Renal cortical epithelial cell (primary cell): Measurements from ENCODE around the gene HEPHL1. TPM values are rescaled to one million over a fixed set of nuclear protein-coding genes. Genes with fewer than 3 reads are reported as not detected.
"Not testable (repeated sequence)": the region's sequence is repeated elsewhere in the genome, so short reads cannot be mapped to it uniquely, and the experiment has no call there.

ENCODE experiments used
- DNase-seq: peaks from one replicate; pipeline ENCODE4 v3.0.0-alpha.2; 2011; ENCODE audit warnings: low read depth
- total RNA-seq: library from RNA; depleted of rRNA; stranded (reverse); fragments of >200 nt; gene quantifications from 2 replicates; pipeline ENCODE4 v1.2.3, GENCODE V29; 2014

Gene HEPHL1
- total RNA-seq, 1 donor from 2014 or later = 0.35 TPM

DNA sequence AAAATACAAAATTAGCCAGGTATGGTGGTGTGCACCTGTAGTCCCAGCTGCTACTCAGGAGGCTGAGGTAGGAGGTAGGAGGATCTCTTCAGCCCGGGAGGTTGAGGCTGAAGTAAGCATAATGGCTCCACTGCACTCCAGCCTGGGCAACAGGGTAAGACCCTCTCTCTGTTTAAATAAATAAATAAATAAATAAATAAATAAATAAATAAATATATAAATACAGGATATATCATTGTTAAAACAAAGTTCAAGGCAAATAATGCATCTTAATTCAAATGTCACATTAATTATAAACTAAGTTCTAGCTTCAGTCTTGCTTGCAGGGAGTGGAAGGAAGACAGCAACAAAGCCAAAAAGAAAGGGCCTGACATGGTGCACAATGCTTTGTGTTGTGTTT is 63.0 kb downstream of the HEPHL1 start:
- DNase-seq = no peak

DNA sequence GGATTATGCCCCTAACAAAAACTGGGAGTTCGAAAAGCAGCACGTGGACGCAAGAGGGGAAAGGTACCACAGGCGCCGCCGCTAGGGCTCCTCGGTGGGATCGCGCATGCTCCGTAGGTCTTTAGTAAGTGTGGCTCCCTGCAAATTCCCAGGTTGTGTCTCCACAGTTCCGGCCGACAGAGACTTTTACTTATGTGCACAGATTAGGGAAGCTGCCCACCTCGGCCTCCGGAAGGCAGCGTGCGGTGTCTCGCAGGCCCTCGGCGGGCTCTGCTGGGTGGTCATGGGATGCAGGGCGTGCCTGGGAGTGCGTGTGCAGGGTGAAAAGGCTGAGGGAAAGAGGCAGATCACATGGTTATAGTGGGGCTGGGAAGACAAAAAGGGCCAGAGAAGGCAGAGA is 67.8 kb downstream of the HEPHL1 start:
- DNase-seq = no peak

DNA sequence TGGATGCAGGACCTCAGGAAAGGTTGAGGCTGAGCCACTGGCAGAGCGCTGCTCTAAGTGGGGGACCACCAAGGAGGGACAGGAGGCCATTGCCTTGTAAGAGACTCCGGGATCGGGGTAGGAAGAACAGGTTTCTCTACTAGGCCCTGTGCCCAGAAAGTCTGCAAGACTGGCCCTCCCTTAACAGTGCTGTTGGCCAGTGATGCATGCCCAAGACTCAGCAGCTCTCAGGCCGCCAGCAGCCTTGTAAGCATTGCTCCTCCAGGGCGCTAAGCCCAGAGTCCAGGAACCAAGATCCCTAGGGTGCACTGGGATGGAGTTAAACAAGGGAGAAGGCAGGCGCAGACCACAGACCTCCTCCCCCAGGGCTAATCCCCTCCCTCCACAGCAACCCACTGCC is 68.2 kb downstream of the HEPHL1 start:
- DNase-seq = peak; percentile 7

DNA sequence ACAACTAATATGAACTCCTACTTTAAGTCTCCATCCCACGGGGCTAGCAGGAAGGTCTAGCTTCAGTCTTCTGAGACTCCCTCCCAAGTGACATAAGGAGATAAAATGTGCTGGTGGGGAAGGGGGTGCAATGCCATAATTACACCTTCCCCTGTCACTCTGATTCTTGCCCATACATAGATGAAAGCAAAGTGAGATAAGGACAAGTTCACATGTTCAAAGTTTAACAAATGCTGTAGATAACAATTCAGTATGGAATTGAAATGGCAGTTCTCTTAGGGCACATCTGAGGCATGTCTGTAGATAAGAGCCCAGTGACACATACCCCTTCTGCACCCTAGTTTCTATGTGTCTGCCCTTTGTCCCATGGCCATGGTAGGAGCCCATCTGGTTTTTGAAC is 69.2 kb downstream of the HEPHL1 start:
- DNase-seq = no peak

DNA sequence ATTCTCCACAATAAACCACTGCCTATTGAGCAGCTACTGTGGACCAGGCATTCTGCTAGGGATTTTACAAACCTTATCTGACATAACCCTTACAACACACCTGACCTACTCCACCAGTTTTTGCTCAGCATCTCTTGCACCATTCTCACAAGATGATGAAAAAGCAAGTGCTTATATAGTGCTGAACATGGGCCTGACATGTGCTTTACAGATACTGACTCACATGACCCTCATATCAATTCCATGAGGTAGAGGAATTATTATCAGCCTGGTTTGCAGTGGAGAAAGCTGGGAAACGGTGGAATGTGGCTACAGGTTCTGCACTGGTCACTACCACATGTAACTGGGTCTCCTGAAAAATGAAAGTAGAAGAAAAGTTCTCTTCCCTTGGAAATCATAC is 69.9 kb downstream of the HEPHL1 start:
- DNase-seq = no peak

DNA sequence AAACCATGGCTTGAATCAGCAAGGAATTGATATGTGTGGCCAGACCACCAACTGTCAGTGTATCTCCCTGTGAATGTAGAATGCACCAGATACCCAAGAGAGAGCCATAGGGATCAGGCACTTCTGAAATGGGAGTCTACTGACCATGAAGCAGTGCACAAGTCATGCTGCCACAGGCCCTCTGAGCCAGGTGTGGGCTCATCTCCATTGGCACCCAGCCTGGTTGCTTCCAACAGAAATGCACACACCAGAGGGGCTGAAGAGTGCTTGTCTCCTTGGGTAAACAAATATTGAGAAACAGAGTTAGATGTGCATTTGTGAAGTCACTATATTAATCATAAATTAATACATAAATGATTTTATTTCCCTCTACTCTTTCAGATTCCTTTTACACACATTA is 79.1 kb downstream of the HEPHL1 start:
- DNase-seq = no peak

DNA sequence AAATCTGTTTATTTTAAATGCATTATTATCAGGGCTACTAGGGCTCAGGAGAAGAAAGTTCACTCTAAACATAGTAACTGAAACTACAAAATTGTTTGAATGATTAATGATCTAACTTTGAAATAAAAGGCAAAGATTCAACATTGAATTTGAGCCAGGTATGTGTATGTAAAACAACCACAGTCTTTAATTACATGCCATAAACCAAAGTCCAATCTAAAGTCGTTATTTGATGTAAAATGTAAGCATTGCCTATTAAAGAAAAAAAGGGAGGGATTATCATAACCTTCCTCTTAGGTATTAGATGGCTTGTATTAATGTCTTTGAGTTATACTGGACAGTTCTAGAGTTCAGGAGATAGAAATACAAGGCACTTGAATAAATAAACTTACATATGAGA is 82.3 kb downstream of the HEPHL1 start:
- DNase-seq = no peak

DNA sequence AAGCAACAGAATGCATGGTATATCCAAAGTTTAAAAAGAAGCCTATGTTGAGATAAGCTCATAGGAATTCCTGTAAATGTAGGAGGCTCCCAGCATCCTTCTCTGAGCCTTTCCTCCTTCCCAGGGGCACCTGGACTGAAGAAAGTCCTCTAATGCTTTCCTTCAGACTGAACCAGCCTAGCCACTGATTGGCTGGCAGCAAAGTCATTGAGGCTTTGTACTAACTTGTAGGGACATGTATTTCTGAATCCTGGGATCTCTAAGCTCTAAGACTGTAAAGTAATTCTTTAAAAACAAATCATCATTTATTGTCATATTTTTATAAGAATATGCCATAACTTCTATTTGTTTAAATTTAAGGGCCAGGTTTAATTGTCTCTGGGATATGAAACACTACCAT is 83.6 kb downstream of the HEPHL1 start:
- no peak for DNase-seq

DNA sequence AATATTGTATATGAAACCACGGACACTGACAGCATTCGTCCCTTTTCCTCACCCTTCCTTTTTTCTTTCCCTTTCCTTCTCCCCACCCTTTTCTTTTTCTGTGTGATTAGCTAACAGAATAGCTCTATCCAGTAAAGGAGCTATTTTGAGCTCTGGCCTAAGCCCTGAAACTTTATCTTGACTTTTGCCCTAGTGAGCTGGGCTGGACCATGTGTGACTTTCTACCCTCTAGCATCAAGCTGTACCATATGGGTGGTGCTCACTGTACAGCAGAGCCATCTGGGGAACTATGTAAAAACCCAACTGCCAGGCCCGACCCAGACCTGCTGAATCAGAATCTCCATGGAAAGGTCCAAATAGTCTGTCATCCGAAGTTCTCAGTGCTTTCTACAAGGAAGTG is 85.6 kb downstream of the HEPHL1 start:
- DNase-seq = no peak

DNA sequence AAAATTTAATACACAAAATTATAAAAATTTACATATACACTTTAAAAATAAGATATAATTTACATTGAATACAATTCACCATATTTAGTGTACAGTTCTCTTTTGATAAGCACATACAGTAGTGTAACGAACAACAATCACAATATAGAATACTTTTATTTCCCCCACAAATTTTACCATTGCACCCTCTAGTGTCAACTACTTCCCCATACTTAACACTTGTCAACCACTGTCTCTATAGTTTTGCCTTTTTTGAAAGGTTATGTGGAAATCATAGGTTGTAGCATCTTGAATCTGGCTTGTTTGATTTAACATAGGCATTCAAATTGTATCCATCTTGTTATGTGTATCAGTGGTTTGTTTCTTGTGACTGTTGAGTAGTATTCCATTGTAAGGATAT is 86.2 kb downstream of the HEPHL1 start:
- no peak for DNase-seq

DNA sequence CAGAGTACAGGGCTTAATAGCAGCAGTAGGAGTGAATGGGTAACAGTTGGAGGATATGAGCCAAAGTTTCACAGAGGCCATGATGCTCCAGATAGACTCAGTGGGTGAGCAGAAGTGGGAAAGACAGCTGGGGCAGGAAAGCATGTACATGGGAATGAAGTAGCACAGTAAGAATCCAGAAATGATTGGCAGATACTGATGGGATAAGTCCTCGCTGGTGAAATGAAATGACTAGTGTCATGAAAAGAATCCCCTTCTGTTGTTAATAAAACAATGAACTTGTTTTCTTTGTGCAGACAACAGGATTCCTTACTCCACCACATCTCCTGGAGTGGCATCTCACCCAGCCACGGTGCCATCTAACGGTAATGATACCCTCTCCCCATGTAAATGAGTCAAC is 90.1 kb downstream of the HEPHL1 start:
- no peak for DNase-seq

DNA sequence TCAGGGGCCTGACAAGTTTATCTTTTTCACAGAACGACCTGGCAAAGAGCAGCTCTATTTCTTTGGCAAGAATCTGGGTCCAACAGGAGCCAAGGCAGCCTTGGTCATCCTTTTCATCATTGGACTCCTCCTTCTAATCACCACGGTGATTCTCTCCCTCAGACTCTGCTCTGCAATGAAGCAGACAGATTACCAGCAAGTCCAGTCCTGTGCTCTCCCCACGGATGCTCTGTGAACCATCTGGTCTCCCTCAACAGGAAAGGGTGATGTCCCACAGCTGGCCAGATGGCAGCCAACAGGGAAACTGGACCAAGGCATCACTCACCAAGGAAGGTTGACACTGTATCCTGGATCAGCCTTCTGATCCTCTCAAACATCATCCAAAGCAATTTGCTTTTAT is 90.5 kb downstream of the HEPHL1 start:
- DNase-seq = no peak

DNA sequence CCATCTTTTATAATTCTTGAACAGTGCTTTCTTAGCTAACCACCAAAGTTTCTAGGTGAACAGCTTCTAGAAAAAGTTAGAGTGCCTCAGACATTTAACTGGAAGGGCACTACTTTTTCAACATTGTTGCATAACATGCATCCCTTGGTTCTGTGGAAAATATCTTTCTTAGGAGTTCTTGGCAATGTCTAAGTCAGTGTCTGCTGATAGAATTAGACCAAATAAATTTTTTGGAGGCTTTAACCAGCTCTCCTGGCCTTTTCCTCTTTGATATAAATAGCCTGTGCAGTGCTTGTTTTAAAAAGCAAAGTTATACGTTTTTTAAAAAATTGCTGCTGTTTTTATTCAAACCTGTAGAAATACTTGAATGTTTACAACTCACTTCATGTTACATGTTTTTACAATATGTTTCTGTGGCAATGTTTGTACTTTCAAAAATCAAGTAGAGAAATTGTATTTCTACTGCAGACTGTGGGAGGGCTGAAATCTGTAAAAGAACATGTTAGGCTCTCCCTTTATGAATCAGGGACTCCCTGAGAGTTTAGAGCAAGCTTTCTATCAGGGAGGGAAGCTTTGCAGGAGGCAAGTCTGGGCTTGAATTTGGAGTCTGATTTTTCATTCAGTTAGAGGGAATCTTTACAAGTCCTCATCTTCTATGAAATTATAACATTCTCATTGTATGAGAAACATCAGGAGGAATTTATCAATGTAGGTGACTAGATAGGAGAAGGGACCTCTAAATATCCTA is 91.2 kb downstream of the HEPHL1 start:
- DNase-seq = no peak

DNA sequence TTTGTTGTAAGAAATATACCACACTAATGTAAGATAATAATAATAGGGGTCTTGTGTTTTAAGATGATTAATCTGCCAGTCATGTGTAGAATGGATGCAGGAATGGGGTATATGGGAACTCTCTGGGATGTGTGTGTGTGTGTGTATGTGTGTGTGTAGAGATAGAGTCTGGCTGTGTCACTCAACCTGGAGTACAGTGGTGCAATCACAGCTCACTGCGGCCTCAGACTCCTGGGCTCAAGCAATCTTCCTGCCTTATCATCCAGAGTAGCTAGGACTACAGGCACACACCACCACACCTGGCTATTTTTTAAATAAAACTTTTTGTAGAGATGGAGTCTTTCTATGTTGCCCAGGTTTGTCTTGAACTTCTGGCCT is 96.0 kb downstream of the HEPHL1 start:
- no peak for DNase-seq

DNA sequence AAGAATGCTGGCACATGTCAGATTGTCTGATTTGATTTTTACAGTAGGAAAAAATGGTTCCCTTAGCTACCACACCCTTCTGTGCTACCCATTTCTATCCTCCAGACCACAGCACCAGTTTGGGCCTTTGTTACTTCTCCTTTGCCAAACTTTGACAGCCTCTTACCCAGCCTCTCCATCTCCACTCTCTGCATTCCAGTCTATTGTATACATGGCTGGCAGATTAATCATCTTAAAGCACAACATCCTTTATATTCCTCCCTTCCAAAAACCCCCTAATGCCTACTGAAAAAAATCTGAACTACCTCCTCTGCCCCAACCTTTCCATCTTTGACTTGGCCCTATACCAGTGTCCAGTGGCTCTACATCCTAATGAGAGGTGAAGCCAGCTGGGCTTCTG is 96.7 kb downstream of the HEPHL1 start:
- no peak for DNase-seq

DNA sequence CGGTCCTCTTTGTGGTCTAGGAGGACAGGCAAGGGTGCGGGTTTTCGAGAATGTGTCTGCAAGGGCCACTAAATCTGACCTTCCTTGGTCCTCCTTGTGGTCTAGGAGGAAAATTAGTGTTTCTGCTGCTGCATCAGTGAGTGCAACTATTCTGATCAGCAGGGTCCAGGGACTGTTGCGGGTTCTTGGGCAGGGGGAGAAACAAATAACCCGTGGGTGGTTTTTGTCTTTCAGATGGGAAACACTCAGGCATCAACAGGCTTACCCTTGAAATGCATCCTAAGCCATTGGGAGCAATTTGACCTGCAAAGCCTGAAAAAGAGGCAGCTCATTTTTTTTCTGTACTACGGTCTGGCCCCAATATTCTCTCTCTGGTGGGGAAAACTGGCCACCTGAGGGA is 98.5 kb downstream of the HEPHL1 start:
- DNase-seq = not testable (repeated sequence)

DNA sequence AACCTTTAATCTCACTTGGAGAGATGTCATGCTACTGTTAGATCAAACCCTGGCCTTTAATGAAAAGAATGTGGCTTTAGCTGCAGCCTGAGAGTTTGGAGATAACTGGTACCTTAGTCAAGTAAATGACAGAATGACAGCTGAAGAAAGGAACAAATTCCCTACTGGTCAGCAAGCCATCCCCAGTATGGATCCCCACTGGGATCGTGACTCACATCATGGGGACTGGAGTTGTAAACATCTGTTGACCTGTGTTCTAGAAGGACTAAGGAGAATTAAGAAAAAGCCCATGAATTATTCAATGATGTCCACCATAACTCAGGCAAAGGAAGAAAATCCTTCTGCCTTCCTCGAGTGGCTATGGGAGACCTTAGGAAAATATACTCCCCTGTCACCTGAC is 99.4 kb downstream of the HEPHL1 start:
- DNase-seq = not testable (repeated sequence)

DNA sequence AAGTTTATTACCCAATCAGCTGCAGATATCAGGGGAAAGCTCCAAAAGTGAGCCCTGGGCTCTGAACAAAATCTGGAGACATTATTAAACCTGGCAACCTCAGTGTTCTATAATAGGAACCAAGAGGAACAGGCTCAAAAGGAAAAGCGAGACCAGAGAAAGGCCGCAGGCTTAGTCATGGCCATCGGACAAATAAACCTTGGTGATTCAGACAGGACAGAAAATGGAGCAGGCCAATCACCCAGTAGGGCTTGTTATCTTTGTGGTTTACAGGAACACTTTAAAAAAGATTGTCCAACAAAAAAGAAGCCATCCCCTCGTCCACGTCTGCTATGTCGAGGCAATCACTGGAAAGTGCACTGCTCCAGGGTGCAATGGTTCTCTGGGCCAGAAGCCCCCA is 99.8 kb downstream of the HEPHL1 start:
- no peak for DNase-seq

DNA sequence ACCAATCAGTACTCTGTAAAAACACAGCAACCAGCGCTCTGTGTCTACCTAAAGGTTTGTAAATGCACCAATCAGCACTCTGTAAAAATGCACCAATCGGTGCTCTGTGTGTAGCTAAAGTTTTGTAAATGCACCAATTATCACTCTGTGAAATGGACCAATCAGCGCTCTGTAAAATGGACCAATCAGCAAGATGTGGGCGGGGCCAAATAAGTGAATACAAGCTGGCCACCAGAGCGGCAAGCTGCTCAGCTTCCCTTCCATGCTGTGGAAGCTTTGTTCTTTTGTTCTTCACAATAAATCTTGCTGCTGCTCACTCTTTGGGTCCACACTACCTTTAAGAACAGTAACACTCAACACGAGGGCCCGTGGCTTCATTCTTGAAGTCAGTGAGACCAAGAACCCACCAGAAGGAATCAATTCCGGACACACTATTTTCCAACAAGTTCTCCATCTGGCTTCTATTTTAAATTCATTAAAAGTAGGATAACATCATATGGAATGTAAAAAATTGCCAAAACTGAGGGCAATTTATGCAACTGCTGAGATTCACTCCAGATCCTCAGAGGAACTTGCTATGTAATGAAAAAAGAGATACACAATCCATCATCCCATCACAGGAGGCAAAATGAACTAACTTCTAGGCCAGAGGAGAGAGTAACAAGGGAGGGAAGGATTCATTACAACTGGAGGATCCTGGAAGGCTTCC is 104.4 kb downstream of the HEPHL1 start:
- no peak for DNase-seq

DNA sequence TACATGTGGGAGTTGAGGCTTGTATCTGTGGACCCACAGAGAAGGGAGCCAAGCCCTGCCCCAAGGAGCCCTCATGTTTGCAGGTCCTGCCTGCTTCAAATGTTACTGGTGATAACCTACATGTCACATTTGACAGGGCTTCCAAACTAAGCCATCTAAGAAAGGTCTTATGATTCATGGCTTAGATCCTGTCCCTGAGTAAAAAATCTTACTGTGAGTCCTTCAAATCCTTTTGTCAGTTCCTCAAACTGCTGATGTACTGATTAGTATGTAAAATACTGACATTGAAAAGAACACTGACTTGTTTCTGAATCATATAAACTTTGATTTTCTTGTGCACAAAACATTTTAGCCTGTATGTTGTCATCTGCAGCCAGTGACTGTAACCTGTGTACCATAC is 106.5 kb downstream of the HEPHL1 start:
- DNase-seq = no peak

DNA sequence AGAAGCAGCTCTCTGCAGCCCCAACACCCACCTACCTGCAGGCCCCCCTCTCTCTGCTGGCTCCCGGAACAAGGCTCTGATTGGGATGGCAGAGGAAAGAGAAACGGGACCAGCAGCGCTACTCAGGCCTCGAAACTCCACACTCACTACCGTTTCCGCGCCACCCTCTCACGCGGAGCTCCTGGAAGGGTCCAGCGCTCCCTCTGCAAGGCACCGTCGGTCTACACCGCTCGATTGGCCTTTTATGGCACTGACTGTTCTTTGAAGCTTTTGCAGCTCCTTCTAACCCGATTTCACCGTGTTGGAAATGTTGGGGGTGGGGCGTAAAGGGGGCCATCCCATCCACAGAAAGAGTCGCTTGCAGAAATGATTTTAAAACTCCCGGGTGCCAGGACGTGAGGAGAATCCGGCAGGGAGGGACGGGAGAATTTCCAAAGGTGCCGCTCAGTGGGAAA is 107.2 kb downstream of the HEPHL1 start:
- DNase-seq = no peak

DNA sequence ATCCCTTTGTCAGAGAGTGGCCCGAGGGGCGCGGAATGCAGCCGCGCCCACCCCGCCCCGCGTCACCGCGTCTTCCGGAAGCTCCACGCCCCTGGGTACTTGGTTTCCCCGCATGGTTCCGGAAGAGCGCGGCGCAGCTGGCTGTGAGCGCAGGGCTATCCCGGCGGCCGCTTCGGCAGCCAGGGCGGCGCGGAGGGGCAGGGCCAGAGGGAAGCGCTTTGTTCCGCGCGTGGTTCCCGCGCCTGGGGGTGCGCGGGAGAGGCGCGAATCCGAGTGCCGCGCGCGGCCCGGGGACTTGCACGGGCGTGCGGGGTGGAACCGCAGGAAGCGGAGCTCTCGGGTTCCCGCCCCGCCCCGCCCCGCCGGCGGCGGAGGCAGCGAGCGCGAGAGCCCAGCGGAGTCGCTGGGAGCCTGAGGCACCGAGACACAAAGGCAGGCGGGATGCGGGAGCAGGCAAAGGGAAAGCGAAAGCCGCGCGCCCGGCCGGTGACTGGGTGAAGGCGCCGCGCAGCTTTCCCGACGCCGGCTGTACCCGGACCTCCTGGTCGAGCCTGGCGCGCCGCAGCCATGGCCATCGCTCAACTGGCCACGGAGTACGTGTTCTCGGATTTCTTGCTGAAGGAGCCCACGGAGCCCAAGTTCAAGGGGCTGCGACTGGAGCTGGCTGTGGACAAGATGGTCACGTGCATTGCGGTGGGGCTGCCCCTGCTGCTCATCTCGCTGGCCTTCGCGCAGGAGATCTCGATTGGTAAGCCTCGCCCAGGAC is 107.8 kb downstream of the HEPHL1 start, which contains the start of gene PANX1:
TSS of gene PANX1 (plus strand) at position 96 of the 766 bp plus-strand sequence. CDS start at position 568, 472 bp downstream.
- DNase-seq = peak; percentile 72
